GM21526 (cell line): ENCODE results near the gene P2RY4.
A peak's percentile ranks its signal among the peaks of the same experiment; 100 is the strongest.
"Not testable (repeated sequence)": the region's sequence is repeated elsewhere in the genome, so short reads cannot be mapped to it uniquely, and the experiment has no call there.

ENCODE experiments used
- ATAC-seq: cut with Tn5 transposase; IDR thresholded peaks from one replicate; pipeline ENCODE4 v1.9.1; 2021; ENCODE audit warnings: moderate library complexity; ENCODE audit not compliant: unreplicated experiment, low FRiP score

P2RY4 gene

DNA sequence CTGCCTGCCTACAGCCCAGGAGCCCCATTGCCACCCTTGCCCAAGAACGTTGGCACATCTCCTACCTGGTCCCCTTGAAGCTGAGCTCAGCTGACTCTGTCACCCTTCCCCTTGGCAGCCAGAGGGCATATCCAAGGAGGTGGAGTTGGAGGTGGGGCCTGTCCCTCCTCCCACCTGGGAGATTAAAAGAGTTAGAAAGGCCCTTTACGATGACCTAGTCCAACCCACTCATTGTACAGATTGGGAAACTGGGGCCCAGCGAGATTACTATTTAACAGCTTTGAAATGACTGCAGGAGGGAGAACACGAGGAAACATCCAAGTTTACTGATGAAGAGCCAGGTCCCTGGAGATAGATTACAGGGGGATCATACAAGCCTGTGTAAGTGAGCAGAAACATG lies at the start of gene P2RY4:
Gene P2RY4, minus strand, starts transcription at position 101 of the 400 bp plus-strand sequence. CDS start 580 bp downstream, outside the sequence.
- no peak for ATAC-seq

DNA sequence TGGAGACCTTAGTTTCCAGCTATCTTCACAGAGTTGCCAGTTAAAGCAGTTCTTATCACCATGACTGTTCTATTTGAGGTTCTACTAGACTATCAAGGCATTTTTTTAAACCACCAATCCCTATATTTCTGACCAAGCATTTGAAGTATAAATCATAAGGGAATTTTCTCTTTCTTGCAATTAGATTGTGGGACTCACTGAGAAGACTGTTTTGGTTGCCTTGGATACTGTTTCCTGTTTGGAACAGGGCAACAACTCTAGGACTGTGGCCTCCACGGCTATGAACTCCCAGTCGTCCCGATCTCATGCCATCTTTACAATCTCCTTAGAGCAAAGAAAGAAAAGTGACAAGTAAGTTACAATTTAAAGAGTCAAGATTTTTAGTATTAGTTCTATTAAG lies 41.7 kb upstream of the P2RY4 start:
- no peak for ATAC-seq

GRCh38 chrX:70293621-70294020 lies 33.6 kb upstream of the P2RY4 start:
- ATAC-seq: no peak

GRCh38 chrX:70292788-70293187 lies 32.8 kb upstream of the P2RY4 start:
- ATAC-seq: no peak

DNA sequence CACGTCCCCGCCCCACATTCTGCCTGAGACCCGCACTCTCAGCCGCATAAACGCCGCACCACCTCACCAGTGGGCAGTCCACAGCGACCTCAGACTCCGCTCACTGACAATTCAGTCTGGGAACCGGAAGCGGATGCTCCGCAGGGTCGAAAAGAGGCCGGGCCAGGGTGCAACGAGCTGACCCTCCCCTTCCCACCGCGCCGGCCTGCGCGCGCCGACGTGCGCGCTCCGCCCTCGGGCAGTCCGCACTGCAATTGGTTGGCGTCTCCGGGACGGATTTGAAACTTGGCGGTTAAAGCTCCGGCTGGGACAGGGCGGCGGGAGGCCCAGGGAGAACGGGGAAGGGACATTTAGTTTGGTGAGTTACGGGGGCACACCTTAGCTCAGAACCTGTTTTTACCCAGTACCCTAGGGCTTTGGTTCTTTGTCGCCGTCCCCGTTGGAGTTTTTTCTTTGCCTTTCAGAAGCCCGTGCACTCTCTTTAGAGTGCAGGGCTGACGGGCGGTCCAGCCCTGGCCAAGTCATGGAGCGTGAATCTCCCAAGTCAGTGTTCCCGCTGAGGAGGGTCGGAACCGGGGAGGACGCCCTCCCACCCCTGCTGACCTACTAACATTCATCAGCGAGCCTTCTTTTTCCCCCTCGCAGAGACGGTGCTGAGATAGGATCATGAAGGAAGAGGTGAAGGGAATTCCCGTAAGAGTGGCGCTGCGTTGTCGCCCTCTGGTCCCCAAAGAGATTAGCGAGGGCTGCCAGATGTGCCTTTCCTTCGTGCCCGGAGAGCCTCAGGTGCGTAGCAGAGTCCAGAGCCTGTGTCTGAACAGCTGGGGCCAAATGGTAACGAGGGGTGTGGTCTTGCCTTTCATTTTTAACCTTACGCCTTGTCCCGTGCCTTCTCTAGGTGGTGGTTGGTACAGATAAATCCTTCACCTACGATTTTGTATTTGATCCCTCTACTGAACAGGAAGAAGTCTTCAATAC lies 30.1 kb upstream of the P2RY4 start, which contains the start of the genes KIF4A and PDZD11:
Gene KIF4A, plus strand, starts transcription at position 312 of the 978 bp plus-strand sequence. Its CDS starts 355 bp downstream, at position 667.
Gene PDZD11, minus strand, starts transcription at position 135 of the 978 bp plus-strand sequence. CDS start 586 bp downstream, outside the sequence.
- ATAC-seq: peak; percentile 95

GRCh38 chrX:70289168-70289792 lies 29.3 kb upstream of the P2RY4 start:
- peak; percentile 28 for ATAC-seq

- no peak for ATAC-seq
These were observed 21.9 kb upstream of the P2RY4 start, which contains the start of gene RAB41 for GRCh38 chrX:70281951-70282350. TSS of gene RAB41 (plus strand) at chrX:70282172. CDS start at chrX:70282218, 46 bp downstream.

DNA sequence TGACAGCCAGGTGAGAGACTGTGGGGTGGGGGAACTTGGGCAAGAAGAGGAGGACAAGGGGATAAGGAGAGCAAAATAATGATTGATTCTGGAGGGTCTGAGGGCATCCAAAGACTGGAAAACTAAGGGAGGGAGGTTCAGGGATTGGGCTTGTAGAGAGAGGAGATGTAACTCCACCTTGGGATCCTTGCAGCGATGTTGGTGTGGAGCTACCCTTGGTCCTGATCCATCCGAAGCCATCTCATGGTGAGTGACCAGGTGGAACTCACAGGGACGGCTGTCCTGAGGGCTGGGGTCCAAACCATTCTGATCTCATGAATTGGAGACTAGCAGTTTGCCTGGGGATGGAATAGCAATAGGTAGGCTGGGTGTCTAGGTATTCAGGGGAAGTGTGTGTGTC lies 20.6 kb upstream of the P2RY4 start:
- ATAC-seq: no peak

DNA sequence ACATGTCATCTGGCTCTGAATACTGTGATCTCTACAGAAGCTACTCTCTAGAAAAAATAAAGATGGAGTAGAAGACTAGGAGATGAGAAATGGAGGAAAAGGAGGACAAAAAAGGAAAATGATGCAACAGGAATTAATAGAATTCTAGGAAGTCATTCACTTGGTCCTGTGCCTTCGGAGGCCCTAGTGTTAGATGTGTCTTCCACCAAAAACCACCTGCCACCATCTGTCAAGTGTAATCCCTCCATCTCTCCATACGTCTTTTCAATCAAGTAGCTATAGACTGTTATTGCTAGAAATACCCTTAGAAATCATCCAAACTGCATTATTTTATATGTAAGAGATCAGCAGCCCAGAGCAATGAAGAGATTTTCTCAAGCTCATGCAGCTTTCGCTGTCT lies 19.1 kb upstream of the P2RY4 start:
- no peak for ATAC-seq

- ATAC-seq: not testable (repeated sequence)
These were observed 14.0 kb upstream of the P2RY4 start for GRCh38 chrX:70274029-70274428.

DNA sequence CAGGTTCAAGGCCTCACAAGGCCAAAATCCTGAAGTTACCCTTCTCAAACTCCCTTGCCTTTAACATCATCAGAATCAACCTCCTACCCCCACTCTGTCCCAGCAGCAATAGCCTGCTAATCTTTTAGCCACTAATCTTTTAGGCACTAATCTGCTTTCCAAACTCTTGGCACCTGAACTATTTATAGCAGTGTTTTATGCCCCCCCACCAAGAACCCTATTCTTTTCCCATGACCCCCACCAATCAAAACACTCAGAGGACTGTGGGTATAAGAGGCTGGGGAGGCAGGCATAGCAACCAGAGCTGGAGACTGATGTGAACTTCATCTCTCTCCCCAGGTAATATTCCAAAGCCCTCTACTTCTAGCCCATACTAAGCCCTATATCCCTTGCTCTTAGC lies 8.0 kb upstream of the P2RY4 start, which contains the start of gene ARR3:
Gene ARR3, plus strand, starts transcription at position 301 of the 400 bp plus-strand sequence. CDS start 1,052 bp downstream, outside the sequence.
- ATAC-seq: no peak

GRCh38 chrX:70264784-70265183 lies 4.8 kb upstream of the P2RY4 start:
- ATAC-seq: no peak

DNA sequence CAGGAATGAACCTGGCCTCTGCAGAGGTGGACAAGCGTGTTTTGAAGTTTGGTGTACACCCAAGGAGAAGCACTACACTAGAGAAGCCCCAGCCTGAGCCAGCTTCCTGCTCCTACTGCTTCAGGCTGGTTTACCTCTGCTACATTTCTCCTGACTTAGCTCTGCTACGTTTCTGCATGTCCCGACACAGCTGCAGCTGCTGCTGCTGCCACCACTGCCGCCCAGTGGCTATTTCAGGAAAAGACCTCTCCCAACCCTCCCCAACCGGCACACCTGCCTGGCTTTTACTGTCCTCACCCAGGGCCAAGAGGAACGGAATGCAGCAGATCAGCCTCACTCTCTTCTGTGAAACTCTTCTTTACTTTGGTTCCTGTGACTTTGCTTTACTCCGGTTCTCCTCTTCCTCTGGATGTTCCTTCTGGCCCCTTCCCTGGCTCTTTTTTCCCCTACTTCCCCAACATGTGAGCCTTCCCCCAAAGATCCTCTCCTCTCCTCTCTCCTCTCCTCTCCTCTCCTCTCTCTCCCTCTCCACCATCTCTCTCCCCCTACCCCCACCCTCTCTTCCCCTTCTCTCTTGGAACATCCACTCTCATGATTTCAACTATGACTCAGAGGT lies 3.1 kb upstream of the P2RY4 start:
- no peak for ATAC-seq

DNA sequence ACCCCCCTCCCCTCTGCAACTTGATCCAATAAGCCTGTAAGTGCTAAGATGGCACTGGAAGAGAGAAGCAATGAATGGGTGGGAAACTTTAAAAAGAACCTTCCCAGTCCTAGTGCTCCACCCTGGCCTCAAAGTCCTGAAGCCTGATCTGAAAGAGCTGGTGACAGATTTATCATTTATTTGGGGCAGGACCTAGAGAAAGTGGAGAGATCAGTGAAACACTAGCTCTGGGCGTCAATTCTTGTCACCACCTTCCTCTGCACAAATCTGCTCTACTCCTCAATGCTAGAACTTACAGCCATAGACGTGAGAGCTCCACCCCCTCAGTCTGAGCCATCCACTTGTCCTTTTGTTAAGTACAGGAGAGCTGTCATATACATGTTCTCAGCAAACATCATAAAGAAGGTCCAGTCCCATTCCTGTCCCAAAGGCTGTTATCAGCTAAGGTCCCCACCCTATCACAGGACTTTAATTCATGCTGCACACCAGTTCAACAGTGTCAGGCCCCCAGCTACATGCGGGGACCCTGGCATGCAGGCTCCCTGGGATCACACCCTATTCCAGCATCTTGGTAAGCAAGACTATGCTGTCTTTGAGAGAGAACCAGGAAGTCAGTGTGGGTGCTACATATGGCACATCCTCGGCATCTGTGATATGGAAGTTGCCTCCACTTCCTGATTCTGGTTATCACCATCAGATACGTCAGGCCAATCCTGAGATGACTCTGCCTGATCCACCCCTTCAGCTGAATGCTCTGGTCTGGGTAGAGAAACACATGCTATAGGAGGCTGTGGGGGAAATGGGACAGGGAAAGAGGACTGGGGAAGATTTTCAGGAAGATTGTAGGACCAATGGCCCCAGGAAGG lies 2.3 kb downstream of the P2RY4 start:
- ATAC-seq: no peak

DNA sequence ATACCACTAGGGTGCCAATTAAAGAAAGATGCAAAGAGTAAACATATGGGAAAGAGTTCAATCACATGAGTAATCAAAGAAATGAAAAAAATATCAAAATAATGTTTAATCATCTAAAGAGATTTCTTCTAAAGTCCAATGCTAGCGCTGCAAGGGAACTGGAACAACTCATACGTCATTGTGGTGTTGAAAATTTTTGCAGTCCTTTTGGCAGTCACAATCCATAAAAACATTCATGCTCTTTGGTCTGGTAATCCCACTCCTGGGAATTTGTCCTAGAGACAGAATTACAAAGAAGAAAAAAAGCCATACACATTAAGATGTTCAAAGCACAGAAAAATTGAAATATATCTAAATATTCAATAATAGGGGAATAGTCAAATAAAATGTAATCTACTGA lies 4.6 kb downstream of the P2RY4 start:
- no peak for ATAC-seq

GRCh38 chrX:70254909-70255308 lies 5.1 kb downstream of the P2RY4 start:
- ATAC-seq: no peak

DNA sequence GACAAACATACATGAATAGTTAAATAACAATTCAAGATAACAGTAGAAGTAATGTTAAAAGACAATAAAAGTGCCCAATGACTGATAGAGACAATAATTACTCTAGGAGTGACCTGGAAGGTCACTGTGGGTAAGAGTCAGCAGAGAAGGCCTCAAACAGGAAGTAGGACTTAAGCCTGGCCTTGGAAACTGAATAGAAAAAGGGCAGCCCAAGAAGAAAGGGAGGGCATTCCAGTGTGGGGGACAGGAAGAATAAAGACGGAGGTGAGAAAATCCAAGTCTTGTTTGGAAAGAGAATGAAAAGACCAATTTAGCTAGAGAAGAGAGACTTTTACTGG lies 6.0 kb downstream of the P2RY4 start:
- ATAC-seq: no peak

DNA sequence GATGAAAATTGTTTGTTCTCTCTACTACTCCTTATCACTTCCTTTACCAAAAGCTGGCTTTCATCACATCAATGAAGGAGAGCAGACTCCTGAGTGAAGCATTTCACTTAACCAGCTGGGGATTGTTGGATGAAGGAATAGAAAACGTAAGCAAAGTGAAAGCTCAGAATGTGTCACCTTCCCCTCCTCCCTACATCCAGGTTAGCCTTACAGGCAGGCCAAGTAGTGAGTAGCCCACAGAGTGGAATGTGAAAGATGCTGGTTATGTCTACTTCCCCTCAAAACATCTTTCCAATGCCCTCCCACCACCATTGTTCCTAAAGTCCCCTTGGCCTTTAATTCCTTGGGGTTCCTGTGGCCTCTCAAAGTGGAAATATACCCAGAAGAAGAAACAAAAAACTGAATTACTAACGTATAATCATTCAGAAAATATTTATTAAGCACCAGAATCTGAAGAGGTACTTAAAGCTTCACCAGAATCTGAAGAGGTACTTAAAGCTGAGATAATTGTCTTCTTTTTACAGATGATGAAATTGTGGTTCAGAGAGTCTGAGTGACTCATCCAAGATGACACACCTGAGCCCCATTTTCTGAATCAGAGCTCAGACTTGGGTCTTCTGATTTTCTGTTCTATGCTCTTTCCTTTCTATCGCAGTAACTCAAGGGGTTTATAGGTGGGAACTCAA lies 6.5 kb downstream of the P2RY4 start:
- no peak for ATAC-seq

DNA sequence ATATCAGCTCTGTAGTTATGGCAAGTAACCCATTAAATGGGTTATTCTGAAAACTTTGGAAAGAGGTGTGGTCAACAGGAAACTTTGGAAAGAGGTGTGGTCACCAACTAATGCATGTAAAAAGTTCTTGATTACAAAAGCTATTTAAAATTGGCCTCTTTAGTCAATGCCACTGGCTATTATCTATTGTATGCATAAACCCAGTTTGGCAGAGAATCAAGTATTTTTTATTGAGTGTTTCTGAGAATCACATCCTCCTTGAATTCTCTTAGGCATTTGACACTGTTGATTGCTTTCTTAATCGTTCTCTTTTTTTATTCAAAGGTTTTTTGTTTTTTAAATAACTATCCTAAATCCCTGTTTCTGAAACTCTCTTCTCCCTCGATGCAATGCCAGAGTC lies 7.5 kb downstream of the P2RY4 start:
- ATAC-seq: no peak
